NCI-H526 treated with DMSO at 0.1 percent for 48 hours (cell line): ENCODE measurements around the gene ERMARD.

Experiments
- DNase-seq: peaks from one replicate; lab custom pipeline; 2025; lab: John Stamatoyannopoulos, UW

The ERMARD gene

DNA sequence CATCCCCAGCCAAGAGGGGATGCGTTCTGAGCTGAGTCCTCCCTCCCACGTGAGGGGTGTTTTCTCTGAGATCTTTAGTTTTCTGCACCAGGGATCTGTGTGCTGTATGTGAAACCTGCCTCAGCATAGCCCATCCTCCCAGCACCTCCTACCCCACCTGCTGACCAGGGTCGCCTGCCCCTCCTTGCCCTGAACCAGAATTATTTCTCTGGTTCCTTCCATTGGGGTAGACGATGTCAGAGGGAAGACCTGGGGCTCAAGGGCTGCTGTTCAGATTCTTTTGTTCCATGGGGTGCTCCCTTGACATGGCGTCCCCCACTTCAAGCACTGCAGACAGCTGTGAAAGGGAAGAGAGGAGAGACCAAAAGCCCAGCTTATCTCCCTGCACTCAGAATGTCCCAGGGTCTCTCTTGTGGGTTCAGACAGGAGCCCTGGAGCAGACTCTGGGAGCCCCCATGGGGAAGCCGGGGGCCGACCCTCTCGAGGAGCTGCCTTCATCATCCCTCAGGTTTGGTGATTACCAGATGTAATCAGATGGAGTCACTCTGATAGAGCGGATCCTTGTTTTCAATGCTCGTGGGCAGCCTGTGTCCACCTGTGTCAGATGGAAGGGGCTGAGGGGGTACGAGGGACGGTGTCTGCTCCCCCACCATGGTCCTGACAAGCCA is 74.3 kb downstream of the ERMARD start:
- DNase-seq, result no peak

DNA sequence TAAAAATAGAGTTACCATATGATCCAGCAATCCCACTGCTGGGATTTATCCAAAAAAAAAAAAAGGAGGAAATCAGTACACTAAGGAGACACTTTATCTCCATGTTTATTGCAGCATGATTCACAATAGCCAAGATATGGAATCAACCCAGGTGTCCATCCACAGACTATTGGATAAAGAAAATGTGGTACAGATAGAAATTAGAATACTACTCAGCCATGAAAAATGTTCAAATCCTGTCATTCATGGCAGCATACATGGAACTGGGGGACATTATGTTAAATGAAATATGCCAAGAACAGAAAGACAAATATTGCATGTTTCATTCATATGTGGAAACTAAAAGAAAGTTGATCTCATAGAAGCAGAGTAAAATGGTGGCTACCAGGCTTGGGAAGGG is 75.3 kb downstream of the ERMARD start:
- no peak for DNase-seq

DNA sequence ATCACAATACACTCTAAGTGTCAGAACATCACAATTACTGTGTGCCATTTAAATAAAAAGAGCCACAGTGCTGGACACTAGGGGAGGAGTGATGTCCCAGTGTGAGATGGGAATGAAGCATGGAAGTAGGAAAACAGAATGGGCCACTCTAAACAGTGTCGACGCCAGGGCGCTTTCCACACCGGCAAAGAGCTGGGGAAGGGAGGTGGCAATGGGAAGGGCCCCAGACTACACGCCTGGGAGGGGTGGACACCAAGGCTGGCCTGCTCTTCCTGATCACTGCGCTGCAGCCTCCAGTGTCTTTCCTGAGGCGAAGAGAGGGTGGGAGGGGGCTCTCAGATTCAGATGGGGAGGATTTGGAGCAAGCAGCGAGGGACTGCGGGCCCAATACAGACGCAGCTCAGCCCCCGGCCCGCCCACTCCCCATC is 75.9 kb downstream of the ERMARD start:
- no peak for DNase-seq

GRCh38 chr6:169828176-169828575 is 76.8 kb downstream of the ERMARD start:
- no peak for DNase-seq

- DNase-seq, result no peak
These were observed 78.4 kb downstream of the ERMARD start for GRCh38 chr6:169829786-169830185.

GRCh38 chr6:169830876-169831275 is 79.5 kb downstream of the ERMARD start:
- DNase-seq, result no peak
